HEK293T (cell line): ENCODE results near the gene PIK3CD.

Source experiments
- ARNT ChIP-seq: fragments of 450-650 bp; IDR thresholded peaks from 2 replicates; pipeline ENCODE4 v1.6.1; 2017; ENCODE audit warnings: mild to moderate bottlenecking
- NFRKB ChIP-seq: fragments of 450-650 bp; IDR thresholded peaks from 2 replicates; pipeline ENCODE4 v1.6.1; 2016; ENCODE audit warnings: mild to moderate bottlenecking, moderate library complexity
- SP1 ChIP-seq: fragments of 450-650 bp; IDR thresholded peaks from 2 replicates; pipeline ENCODE4 v1.6.1; 2017
- TARDBP ChIP-seq: fragments of 450-650 bp; IDR thresholded peaks from 2 replicates; pipeline ENCODE4 v1.6.1; 2016

DNA sequence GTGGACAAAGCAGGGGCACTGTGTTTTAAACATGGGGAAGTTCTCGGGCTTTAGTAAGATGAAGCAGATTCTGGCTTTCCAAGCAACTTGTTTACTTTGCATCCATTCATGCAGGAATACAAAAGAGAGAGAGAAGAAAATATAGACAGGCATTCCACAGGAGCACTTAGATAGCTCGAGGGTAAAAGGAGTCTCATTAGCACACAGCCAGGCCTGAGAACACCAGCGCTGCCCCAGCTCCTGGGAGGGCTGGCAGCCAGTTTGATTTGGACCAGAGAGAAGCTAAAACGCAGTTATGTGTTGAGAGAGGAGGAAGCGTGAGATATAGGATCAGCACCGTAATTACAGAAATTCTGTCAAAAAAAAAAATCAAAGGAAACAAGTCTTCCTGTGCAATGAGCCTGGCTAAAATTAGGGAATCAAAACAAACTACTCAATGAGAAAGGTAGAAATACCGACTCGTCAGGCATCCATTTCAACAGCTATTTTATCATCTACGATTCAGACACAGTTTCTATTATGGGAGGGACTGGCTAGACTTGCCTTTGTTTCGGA lies 104.0 kb downstream of the PIK3CD start:
- TF ChIP-seq NFRKB (no peak), ARNT (no peak), SP1 (no peak), TARDBP (no peak)
